Activated CD4-positive, CD25-positive, alpha-beta regulatory T cell treated with anti-CD3 and anti-CD28 coated beads, Interleukin-2, amount 50 U/mL, for 16 hours (primary cell): ENCODE measurements around the gene NEMP1.
"Not testable (repeated sequence)": the region's sequence is repeated elsewhere in the genome, so short reads cannot be mapped to it uniquely, and the experiment has no call there.

Experiments used
- DNase-seq: peaks from one replicate; pipeline ENCODE4 v3.0.0-alpha.2; 2020; ENCODE audit warnings: low read depth, low spot score

Gene NEMP1, protein sequence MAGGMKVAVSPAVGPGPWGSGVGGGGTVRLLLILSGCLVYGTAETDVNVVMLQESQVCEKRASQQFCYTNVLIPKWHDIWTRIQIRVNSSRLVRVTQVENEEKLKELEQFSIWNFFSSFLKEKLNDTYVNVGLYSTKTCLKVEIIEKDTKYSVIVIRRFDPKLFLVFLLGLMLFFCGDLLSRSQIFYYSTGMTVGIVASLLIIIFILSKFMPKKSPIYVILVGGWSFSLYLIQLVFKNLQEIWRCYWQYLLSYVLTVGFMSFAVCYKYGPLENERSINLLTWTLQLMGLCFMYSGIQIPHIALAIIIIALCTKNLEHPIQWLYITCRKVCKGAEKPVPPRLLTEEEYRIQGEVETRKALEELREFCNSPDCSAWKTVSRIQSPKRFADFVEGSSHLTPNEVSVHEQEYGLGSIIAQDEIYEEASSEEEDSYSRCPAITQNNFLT

GRCh38 chr12:57078519-57079404 is at the start of gene NEMP1:
Gene NEMP1, minus strand, starts transcription at chr12:57078791. Its CDS starts 46 bp downstream, at chr12:57078745.
- DNase-seq = peak; percentile 95

DNA sequence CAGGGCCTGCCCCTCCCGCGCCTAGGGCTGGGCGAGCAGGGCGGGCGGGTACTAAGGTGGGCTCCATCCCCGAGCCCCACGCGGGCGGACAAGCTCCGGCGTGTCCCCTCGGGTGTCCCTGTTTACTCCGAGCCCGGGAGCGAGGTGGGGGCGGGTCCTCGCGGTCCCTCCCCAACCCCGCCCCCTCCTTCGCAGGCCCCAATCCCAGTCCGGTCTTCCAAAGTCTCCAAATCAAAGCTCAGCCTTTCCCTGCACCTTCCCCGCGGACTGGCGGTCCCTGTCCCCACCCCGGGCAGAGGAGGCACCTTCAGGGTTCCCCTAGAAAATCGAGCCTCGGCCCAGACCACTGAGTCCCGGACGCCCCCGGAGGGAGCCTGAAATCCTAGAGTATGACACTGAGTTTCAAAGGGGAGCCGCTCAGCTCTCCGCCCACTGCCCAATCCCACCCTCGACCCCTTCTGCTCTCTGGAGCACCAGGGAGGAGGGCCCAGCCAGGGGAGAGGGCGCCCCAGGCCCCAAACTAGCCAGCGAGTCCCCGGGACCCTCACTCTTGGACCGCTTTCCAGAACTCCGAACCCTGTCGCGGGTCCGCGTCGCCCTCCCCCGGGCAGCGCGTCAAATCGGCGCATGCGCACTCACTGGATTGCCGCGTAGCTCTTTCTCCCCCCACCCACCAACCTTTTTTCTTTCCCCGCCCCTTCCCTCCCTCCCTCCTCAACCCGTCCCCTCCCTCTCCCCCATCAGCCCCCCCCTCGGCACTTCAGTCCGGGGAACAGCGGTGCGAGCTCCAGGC is 49.3 kb upstream of the NEMP1 start, which contains the start of gene LRP1:
Gene LRP1, plus strand, starts transcription at position 758 of the 793 bp plus-strand sequence. CDS start 482 bp downstream, outside the sequence.
- peak; percentile 45 for DNase-seq

- DNase-seq = no peak
These were observed 48.6 kb upstream of the NEMP1 start for GRCh38 chr12:57127101-57127725.

GRCh38 chr12:57126561-57126960 is 48.0 kb upstream of the NEMP1 start:
- no peak for DNase-seq

- DNase-seq = no peak
These were observed 47.5 kb upstream of the NEMP1 start for GRCh38 chr12:57126061-57126460.

GRCh38 chr12:57124261-57124877 is 45.8 kb upstream of the NEMP1 start:
- DNase-seq = peak; percentile 67

DNA sequence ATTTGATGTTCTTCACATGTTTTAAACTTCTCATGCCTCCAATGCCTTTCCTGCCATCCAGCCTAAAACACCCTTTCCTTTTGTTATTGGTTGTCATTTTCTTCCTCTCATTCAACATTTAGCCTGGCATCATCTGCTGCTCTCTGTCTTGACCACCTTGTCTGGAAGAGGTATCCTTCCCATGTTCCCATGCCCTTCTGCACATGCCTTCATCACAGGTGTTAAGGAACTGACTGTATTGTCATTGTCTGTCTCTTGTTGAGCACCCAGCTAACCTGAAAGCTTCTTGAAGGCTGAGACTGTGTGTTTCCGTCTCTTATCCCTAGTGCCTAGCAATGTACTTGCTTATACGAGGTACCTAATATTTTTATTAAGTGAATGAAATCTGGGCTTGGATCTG is 45.2 kb upstream of the NEMP1 start:
- no peak for DNase-seq

DNA sequence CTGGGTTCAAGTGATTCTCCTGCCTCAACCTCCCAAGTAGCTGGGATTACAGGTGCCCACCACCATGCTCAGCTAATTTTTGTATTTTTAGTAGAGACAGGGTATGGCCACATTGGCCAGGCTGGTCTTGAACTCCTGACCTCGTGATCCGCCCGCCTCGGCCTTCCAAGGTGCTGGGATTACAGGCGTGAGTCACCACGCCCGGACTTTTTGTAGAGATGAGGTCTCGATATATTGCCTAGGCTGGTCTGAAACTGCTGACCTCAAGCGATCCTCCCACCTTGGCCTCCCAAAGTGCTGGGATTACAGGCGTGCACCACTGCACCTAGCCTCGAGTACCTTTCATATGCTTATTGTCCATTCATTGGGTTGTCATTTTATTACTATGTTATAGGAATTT is 42.1 kb upstream of the NEMP1 start:
- DNase-seq = not testable (repeated sequence)

DNA sequence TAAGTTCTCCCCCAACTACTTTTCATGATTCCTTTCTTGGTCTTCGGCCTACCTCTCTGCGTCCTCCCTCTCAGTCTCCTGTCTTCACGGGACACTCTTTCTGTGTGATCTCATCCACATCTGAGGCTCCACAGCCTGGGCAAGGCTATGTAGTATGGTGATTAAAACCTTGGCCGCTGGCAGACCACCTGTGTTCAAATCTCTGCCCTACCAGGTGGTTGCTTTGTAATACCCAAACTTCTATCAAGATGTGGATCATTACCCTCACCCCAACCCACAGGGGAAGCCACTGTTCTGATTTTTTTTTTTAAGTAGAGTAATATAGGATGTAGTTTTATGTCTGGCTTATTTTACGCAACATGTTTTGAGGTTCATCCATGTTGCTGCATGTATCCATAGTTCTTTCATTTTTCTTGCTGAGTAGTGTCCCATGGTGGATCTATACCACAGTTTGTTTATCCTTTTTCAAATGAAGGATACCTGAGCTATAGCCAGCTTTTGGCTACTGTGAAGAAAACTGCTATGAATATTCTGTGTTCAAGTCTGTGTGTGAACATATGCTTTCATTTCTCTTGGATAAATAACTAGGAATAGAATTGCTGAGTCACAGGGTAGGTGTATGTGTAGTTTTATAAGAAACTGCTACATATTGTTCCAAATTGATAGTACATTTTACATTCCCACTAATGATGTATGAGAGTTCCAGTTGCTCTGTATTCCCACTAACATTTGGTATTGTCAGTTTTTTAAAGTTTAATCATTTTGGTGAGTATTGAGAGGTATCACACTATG is 40.9 kb upstream of the NEMP1 start:
- no peak for DNase-seq

DNA sequence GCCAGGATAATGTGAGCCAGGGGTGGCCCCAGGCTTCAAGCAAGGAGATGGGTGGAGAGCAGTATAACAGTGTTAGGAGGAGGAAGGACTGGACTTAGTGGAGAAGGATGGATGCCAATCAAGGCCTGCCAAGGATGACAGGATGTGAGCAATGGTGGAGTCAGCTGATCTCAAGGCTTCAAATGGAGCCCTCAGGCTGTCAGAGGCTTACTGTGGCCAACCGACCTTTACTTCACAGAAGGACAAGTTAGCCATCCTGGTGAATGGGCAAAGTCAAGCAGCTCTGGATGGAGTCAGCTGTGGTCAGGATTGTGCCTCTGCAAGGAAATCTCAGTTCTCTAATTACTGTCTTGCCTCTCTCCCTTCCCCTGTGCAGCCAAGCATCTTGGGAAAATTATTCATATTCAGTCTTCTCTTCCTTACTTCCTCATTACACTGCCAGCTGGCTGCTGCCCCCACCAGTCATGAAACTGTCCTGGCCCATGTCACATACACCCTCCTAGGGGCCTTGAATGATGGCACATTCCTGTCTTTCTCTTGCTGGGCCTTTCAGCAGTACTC is 40.2 kb upstream of the NEMP1 start:
- DNase-seq = no peak

- no peak for DNase-seq
These were observed 38.1 kb upstream of the NEMP1 start for GRCh38 chr12:57116580-57117281.

DNA sequence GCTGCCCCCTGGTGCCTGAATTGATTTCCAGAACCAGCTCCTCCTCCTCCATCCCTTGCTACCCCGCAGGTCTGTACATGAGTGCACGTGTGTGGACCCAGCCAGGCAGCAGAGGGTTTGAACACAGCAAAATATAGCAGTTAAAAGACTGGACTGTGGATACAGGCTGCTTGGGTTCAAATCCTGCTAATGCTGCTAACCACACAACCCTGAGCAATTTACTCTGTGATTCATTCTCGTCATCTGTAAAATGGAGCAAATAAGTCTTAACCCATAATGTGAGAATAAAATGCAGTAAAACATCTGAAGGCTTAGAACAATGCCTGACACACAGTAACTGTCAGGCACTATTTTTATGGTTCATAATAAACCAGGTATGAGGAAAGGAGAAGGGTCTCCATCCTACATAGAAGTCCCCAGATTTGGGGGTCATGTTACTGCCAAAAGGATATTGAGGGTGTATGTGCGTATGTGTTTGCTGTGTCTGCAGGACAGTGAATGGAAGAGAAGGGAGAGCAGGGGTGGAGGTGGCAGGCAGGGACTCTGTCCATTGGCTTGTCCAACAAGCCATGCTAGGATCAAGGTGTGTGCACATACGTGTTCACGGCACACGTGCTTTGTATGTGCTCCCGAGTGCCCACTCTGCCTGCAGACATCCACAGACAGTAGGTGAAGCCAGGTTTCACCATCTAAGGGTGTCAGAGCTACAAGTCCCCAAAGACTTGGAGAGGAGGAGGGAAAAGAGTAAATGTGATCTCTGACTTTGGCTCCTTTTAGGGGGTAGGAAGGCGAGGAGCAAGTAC is 34.1 kb upstream of the NEMP1 start:
- no peak for DNase-seq

GRCh38 chr12:57111031-57111734 is 32.6 kb upstream of the NEMP1 start, which contains the start of gene STAT6:
Gene STAT6, minus strand, starts transcription at chr12:57111362. Its CDS starts 3,084 bp downstream, at chr12:57108278.
- peak; percentile 74 for DNase-seq

- DNase-seq = no peak
These were observed 31.8 kb upstream of the NEMP1 start for GRCh38 chr12:57110104-57111030.

GRCh38 chr12:57109207-57110103 is 30.9 kb upstream of the NEMP1 start:
- DNase-seq = no peak
